Fibroblast of lung (primary cell): Measurements from ENCODE around the gene ELOVL1. TPM values are rescaled to one million over a fixed set of nuclear protein-coding genes. Genes with fewer than 3 reads are reported as not detected.

ENCODE experiments used
- DNase-seq, 2 donors: peaks; one replicate each; pipeline versions ENCODE4 v3.0.0 to v3.0.0-alpha.2; 2010; ENCODE audit warnings: low read depth in 2 of 2
- H2AFZ ChIP-seq: 2 replicates; pipeline ENCODE4 v1.5.1; 2012; ENCODE audit warnings: low read length, control low read depth, inconsistent platforms
- H3K27ac ChIP-seq: 2 replicates; pipeline ENCODE4 v1.5.1; 2011; ENCODE audit warnings: low read length, control low read depth; ENCODE audit not compliant: insufficient read depth
- H3K27me3 ChIP-seq: 2 replicates; pipeline ENCODE4 v1.5.1; 2011; ENCODE audit warnings: mild to moderate bottlenecking, low read length; ENCODE audit not compliant: control insufficient read depth, insufficient read depth
- H3K36me3 ChIP-seq: 2 replicates; pipeline ENCODE4 v1.5.1; 2011; ENCODE audit warnings: low read length; ENCODE audit not compliant: control insufficient read depth, insufficient read depth
- H3K4me1 ChIP-seq: 2 replicates; pipeline ENCODE4 v1.5.1; 2011; ENCODE audit warnings: low read length; ENCODE audit not compliant: control insufficient read depth, insufficient read depth; ENCODE audit errors: extremely low read depth
- H3K4me2 ChIP-seq: 2 replicates; pipeline ENCODE4 v1.5.1; 2011; ENCODE audit warnings: low read length, control low read depth; ENCODE audit not compliant: insufficient read depth; ENCODE audit errors: extremely low read depth
- H3K4me3 ChIP-seq, 4 experiments: fragments of 200-600 bp in 1 of 4; sonication (generic) in 1 of 4; replicated peaks in 1 of 4; 2 replicates each; pipeline ENCODE4 v1.5.1; 2011 to 2016; ENCODE audit warnings: low read length in 4 of 4, low read depth in 3 of 4, mild to moderate bottlenecking in 3 of 4, control low read depth in 2 of 4, inconsistent platforms in 1 of 4, mixed read lengths in 1 of 4; ENCODE audit not compliant: insufficient read depth in 1 of 4; ENCODE audit errors: control extremely low read depth in 1 of 4
- H3K79me2 ChIP-seq: 2 replicates; pipeline ENCODE4 v1.5.1; 2012; ENCODE audit warnings: mild to moderate bottlenecking, low read length, inconsistent platforms; ENCODE audit not compliant: control insufficient read depth, insufficient read depth
- H3K9ac ChIP-seq: 2 replicates; pipeline ENCODE4 v1.5.1; 2011; ENCODE audit warnings: mild to moderate bottlenecking, low read length, control low read depth; ENCODE audit not compliant: insufficient read depth
- H3K9me3 ChIP-seq: 2 replicates; pipeline ENCODE4 v1.5.1; 2012; ENCODE audit warnings: low read depth, low read length; ENCODE audit not compliant: control insufficient read depth, insufficient read depth
- H4K20me1 ChIP-seq: 2 replicates; pipeline ENCODE4 v1.5.1; 2011; ENCODE audit warnings: low read length; ENCODE audit not compliant: control insufficient read depth, insufficient read depth; ENCODE audit errors: extremely low read depth
- EZH2 ChIP-seq: IDR thresholded peaks from 2 replicates; pipeline ENCODE4 v1.5.1; 2012; ENCODE audit warnings: low read length, control low read depth, mild to moderate bottlenecking; ENCODE audit errors: missing control alignments
- polyA plus RNA-seq, 2 donors: library from polyadenylated mRNA; depleted of rRNA in 1 of 2; stranded (reverse) in 1 of 2; unstranded in 1 of 2; fragments of >200 nt; gene quantifications; 2 replicates each; pipeline ENCODE4 v1.2.1, GENCODE V29; 2011 to 2012; ENCODE audit warnings: missing spikeins in 1 of 2
- total RNA-seq: library from RNA; depleted of rRNA; stranded (reverse); fragments of >200 nt; gene quantifications from 2 replicates; pipeline ENCODE4 v1.2.1, GENCODE V29; 2014
- TF ChIP-seq, protein P1 (sequence below), 2 donors: IDR thresholded peaks in 1 of 2; conservative IDR thresholded peaks in 1 of 2; 1 replicate in 1 of 2; 2 replicates in 1 of 2; pipeline ENCODE4 v1.5.1; 2011 to 2012; ENCODE audit warnings: low read length in 2 of 2, control low read depth in 1 of 2, inconsistent platforms in 1 of 2, low read depth in 1 of 2, mild to moderate bottlenecking in 1 of 2

ELOVL1 gene
- total and polyA plus RNA-seq, 2 donors (not counting 1 experiment from before 2014, with no cell fraction given): 65.2 to 172 TPM

- Histone ChIP-seq H3K4me2 (no peak overlapping the region), H3K9me3 (no peaks in the 10 kb centered on the region), H3K27me3 (no peaks in the 10 kb centered on the region), H3K79me2 (peaks cover 36% of the 10 kb centered on the region), H3K9ac (no peak overlapping the region), H4K20me1 (no peaks in the 10 kb centered on the region), H3K36me3 (no peaks in the 10 kb centered on the region), H3K27ac (no peak overlapping the region), H2AFZ (no peak overlapping the region), H3K4me1 (peaks cover 5% of the 10 kb centered on the region), H3K4me3 (no peak overlapping the region)
- TF ChIP-seq, protein P1, sequence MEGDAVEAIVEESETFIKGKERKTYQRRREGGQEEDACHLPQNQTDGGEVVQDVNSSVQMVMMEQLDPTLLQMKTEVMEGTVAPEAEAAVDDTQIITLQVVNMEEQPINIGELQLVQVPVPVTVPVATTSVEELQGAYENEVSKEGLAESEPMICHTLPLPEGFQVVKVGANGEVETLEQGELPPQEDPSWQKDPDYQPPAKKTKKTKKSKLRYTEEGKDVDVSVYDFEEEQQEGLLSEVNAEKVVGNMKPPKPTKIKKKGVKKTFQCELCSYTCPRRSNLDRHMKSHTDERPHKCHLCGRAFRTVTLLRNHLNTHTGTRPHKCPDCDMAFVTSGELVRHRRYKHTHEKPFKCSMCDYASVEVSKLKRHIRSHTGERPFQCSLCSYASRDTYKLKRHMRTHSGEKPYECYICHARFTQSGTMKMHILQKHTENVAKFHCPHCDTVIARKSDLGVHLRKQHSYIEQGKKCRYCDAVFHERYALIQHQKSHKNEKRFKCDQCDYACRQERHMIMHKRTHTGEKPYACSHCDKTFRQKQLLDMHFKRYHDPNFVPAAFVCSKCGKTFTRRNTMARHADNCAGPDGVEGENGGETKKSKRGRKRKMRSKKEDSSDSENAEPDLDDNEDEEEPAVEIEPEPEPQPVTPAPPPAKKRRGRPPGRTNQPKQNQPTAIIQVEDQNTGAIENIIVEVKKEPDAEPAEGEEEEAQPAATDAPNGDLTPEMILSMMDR (conservative IDR thresholded peaks at IDR 0.05 in 1 of 2, IDR thresholded peaks at IDR 0.05 in 1 of 2; ENCODE audit: low read depth in 1 of 2, low read length in 2 of 2): no peak
- no peak for TF ChIP-seq EZH2
- DNase-seq: no peak
Observed at GRCh38 chr1:43392702-43393101, 24.9 kb upstream of the ELOVL1 start.

DNA sequence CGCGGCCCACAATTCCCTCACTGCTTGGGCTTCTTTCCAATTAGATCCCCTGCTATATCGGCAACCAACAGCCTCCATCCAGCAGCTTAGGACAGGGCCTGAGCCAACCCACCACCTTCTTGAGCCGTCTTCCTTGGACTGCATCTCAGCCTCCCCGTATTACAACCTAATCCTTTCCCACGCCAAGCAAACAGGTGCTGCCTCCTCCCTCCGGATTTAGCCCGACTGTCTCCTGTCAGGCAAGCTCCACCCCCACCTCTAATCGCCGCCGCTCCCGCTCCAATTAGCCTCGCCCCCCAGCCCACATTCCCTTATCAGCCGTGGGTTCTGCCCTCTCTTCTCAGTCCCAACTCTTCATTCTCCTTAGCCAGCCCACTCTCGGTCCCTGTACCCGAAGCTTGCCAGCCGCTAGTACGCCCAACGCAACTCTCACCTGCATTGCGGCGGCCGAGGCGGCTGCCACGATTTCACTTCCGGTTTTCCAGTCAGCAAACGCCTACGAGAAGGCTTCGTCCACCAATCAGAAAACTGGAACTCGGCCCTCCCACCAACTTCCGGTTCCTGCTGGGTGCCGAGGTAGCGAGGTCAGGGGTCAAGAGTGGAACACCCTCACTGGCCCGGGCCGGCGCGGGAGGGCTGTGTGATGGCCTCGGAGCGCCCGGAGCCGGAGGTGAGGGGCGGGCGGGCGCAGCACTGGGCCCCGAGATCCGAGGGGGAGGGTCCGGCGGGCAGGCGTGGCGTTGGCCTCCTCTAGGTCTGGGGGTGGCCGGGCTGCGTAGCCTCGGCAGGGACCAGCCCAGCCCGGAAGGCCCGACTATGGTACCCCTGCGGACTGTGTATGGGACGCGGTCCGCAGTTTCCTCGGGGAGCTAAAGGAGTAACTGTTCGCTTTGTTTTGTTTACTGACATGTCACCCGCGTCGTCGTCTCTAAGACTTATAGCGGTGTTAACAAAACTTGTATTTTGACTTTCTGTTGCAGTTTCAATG is 21.8 kb upstream of the ELOVL1 start, which contains the start of the genes MED8 and SZT2:
TSS of gene MED8 (minus strand) at position 475 of the 988 bp plus-strand sequence. CDS start at position 439, 36 bp downstream.
TSS of gene SZT2 (plus strand) at position 574 of the 988 bp plus-strand sequence. CDS start at position 644, 70 bp downstream.
- TF ChIP-seq EZH2: no peak
- TF ChIP-seq, protein P1 (conservative IDR thresholded peaks at IDR 0.05 in 1 of 2, IDR thresholded peaks at IDR 0.05 in 1 of 2; ENCODE audit: low read depth in 1 of 2, low read length in 2 of 2): no peak
- peak within 1 kb of the TSS; percentile 93 for H3K4me2 ChIP-seq
- H3K4me1 ChIP-seq: peaks cover 6% of the 10 kb centered on the region
- peak; percentile 89 to 95 for DNase-seq
- peak within 1 kb of the TSS; percentile 86 for H2AFZ ChIP-seq
- H4K20me1 ChIP-seq: no peaks in the 10 kb centered on the region
- peaks cover 12% of the 10 kb centered on the region for H3K36me3 ChIP-seq
- H3K27ac ChIP-seq: peak within 1 kb of the TSS; percentile 85
- H3K9me3 ChIP-seq: no peaks in the 10 kb centered on the region
- H3K4me3 ChIP-seq: peak within 1 kb of the TSS; percentile 56 to 96 (median 84)
- H3K9ac ChIP-seq: peak within 1 kb of the TSS; percentile 71
- no peaks in the 10 kb centered on the region for H3K27me3 ChIP-seq
- H3K79me2 ChIP-seq: peaks cover 45% of the 10 kb centered on the region

- Histone ChIP-seq H3K9ac (no peak overlapping the region), H3K27me3 (no peaks in the 10 kb centered on the region), H3K79me2 (peaks cover 45% of the 10 kb centered on the region), H2AFZ (no peak overlapping the region), H3K4me3 (peak overlapping the region; percentile 56 to 96 (median 84)), H4K20me1 (no peaks in the 10 kb centered on the region), H3K4me2 (peak overlapping the region; percentile 93), H3K9me3 (no peaks in the 10 kb centered on the region), H3K36me3 (peaks cover 12% of the 10 kb centered on the region), H3K4me1 (peaks cover 6% of the 10 kb centered on the region), H3K27ac (peak overlapping the region; percentile 85)
- TF ChIP-seq, protein P1 (conservative IDR thresholded peaks at IDR 0.05 in 1 of 2, IDR thresholded peaks at IDR 0.05 in 1 of 2; ENCODE audit: low read depth in 1 of 2, low read length in 2 of 2): no peak
- no peak for TF ChIP-seq EZH2
- no peak for DNase-seq
Observed at GRCh38 chr1:43388613-43389012, 20.8 kb upstream of the ELOVL1 start.
